Measurements from ENCODE around the gene STEAP2. TPM values are rescaled to one million over a fixed set of nuclear protein-coding genes. Genes with fewer than 3 reads are reported as not detected.
A peak's percentile ranks its signal among the peaks of the same experiment; 100 is the strongest.

Gene STEAP2
- total RNA-seq, 1 experiment from 2014 or later = 13.4 TPM

DNA sequence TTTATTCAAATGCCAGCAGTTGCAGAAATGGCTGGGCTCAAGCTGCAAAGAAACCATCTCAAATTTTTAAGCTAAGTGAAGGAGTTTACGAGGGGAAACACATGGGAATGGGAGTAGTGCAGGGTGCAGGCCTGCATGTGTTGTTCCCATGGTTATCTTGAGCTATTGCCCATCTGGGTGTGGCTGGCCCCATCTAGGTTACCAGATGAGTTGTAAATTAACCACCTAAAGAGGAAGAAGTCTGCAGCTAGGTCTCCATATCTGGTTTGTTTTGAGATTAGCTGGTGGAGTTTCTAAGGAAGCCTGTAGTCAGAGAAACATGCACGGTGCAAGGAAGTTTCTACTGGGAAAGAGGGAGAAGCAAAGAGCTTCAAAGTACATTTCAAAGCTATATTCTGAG, 23.3 kb upstream of the STEAP2 start:
- ATAC-seq (peak; percentile 47), DNase-seq (ENCODE audit: low read depth, low spot score) (no peak)
- peaks cover 0 to 6% of the 10 kb centered on the region in 2 experiments; a peak in 2 of 4 replicates for H3K4me1 ChIP-seq (ENCODE audit: control insufficient read depth in 1 of 2, insufficient read depth in 2 of 2, low read length in 2 of 2)
- H2AFZ ChIP-seq (ENCODE audit: low read depth, low read length, poor library complexity, severe bottlenecking) = peak overlapping the region; percentile 88
- intact Hi-C loops (cut with micrococcal nuclease) = no loop called here
- no peaks in the 10 kb centered on the region for H3K36me3 ChIP-seq (ENCODE audit: control insufficient read depth in 1 of 2, insufficient read depth in 2 of 2, low read length in 2 of 2)
- ChIA-PET RAD21 (ENCODE audit: low non-redundant PET in 1 of 2, low total read pairs in 2 of 2, uncharacterized antibody in 2 of 2, unreplicated experiment in 2 of 2) (no interaction called here), CTCF (interaction anchor here (1.6 kb wide), 1 partner anchor 23 kb away, joined by 5 read pairs; the partner anchor contains the start of gene STEAP2), POLR2A (interaction anchor here (1.2 kb wide), 1 partner anchor 10 kb away, joined by 4 read pairs; no protein-coding TSS in a partner anchor)
- no peaks in the 10 kb centered on the region for H3K79me2 ChIP-seq (ENCODE audit: insufficient read depth, low read length)
- H3K27ac ChIP-seq (ENCODE audit: low read depth, low read length) = no peak overlapping the region
- H3K27me3 ChIP-seq (ENCODE audit: insufficient read depth, low read length) = no peaks in the 10 kb centered on the region
- no peaks in the 10 kb centered on the region for H4K20me1 ChIP-seq (ENCODE audit: insufficient read depth)
- H3K9me3 ChIP-seq (ENCODE audit: control insufficient read depth in 1 of 2, insufficient read depth in 1 of 2, low read depth in 1 of 2, low read length in 2 of 2) = no peaks in the 10 kb centered on the region
- H3K4me2 ChIP-seq (ENCODE audit: low read length) = peak overlapping the region; percentile 37; the same call in 1 of the 2 replicates
- no peak for TF ChIP-seq YY1 (IDR thresholded peaks at IDR 0.05; ENCODE audit: extremely low read depth, insufficient replicate concordance, low read depth, low read length)
- TF ChIP-seq EZH2 (IDR thresholded peaks at IDR 0.05) = no peak
- TF ChIP-seq, protein P1, sequence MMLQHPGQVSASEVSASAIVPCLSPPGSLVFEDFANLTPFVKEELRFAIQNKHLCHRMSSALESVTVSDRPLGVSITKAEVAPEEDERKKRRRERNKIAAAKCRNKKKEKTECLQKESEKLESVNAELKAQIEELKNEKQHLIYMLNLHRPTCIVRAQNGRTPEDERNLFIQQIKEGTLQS (IDR thresholded peaks at IDR 0.05) = no peak
- TF ChIP-seq JUND (IDR thresholded peaks at IDR 0.05) = no peak
- TF ChIP-seq ELF1 (IDR thresholded peaks at IDR 0.05; ENCODE audit: borderline replicate concordance, low read depth) = no peak
- TF ChIP-seq EZH2phosphoT487 (IDR thresholded peaks at IDR 0.05; ENCODE audit: borderline replicate concordance) = no peak
- TF ChIP-seq SIN3A (IDR thresholded peaks at IDR 0.05; ENCODE audit: low read depth) = no peak
- H3K9ac ChIP-seq (ENCODE audit: low read length) = no peak overlapping the region
- no peak overlapping the region for H3K4me3 ChIP-seq (replicated peaks in 1 of 2; ENCODE audit: low read depth in 1 of 2, low read length in 2 of 2)
- no TSS peak for BruUV-seq (replicated peaks)
- no peaks in the 10 kb centered on the region for H3K9me2 ChIP-seq (ENCODE audit: insufficient read depth)

DNA sequence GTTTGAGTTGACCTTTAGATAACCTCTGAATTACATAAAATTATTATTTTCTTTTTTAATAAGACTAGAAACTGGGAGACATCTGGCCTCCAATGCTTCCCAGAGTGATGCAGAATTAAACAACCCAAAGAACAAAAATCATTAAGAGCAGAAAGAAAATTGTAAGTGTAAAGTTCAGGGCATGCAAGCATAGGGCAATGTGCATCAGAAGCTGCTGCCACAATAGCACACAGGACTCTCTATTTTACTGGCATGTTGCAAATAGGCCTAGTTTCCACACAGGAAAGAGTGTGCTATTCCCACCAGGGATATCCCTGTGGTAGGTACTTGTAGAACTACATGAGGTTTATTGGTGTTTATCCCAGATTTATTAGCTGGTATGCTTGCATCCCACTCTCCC, 20.5 kb upstream of the STEAP2 start:
- Histone ChIP-seq H3K4me3 (replicated peaks in 1 of 2; ENCODE audit: low read depth in 1 of 2, low read length in 2 of 2) (no peak overlapping the region), H3K4me1 (ENCODE audit: control insufficient read depth in 1 of 2, insufficient read depth in 2 of 2, low read length in 2 of 2) (peaks cover 0 to 6% of the 10 kb centered on the region in 2 experiments; a peak in 2 of 4 replicates), H3K4me2 (ENCODE audit: low read length) (no peak overlapping the region), H3K9me2 (ENCODE audit: insufficient read depth) (no peaks in the 10 kb centered on the region), H3K9me3 (ENCODE audit: control insufficient read depth in 1 of 2, insufficient read depth in 1 of 2, low read depth in 1 of 2, low read length in 2 of 2) (no peaks in the 10 kb centered on the region), H3K36me3 (ENCODE audit: control insufficient read depth in 1 of 2, insufficient read depth in 2 of 2, low read length in 2 of 2) (no peaks in the 10 kb centered on the region), H3K79me2 (ENCODE audit: insufficient read depth, low read length) (no peaks in the 10 kb centered on the region), H2AFZ (ENCODE audit: low read depth, low read length, poor library complexity, severe bottlenecking) (no peak overlapping the region), H4K20me1 (ENCODE audit: insufficient read depth) (no peaks in the 10 kb centered on the region), H3K27me3 (ENCODE audit: insufficient read depth, low read length) (no peaks in the 10 kb centered on the region), H3K9ac (ENCODE audit: low read length) (no peak overlapping the region), H3K27ac (ENCODE audit: low read depth, low read length) (no peak overlapping the region)
- ATAC-seq (no peak), DNase-seq (ENCODE audit: low read depth, low spot score) (no peak)
- CTCF ChIA-PET = no interaction called here
- intact Hi-C loops (cut with micrococcal nuclease) = no loop called here
- POLR2A ChIA-PET = no interaction called here
- TF ChIP-seq RAD21 (IDR thresholded peaks at IDR 0.05; ENCODE audit: low read depth) (no peak), POLR2A (IDR thresholded peaks at IDR 0.05; ENCODE audit: borderline replicate concordance, extremely low read depth, insufficient read depth, insufficient read length) (no peak), SP1 (IDR thresholded peaks at IDR 0.05; ENCODE audit: low read depth) (no peak), TCF7L2 (IDR thresholded peaks at IDR 0.05; ENCODE audit: borderline replicate concordance, extremely low read depth, insufficient read depth, insufficient read length) (no peak), ZFX (IDR thresholded peaks at IDR 0.05) (no peak), SIN3A (IDR thresholded peaks at IDR 0.05; ENCODE audit: low read depth) (no peak)
- no TSS peak for BruUV-seq (replicated peaks)
- RAD21 ChIA-PET (ENCODE audit: low non-redundant PET in 1 of 2, low total read pairs in 2 of 2, uncharacterized antibody in 2 of 2, unreplicated experiment in 2 of 2) = no interaction called here

All from HCT116 (cell line).